T-helper 2 cell treated with Interferon-gamma antibody and Interleukin-4, amounts not matched to agents 5 μg/mL and 100 μg/mL, for 36 hours (primary cell): Measurements from ENCODE around the gene MAPRE3.

Experiments used
- DNase-seq: peaks from one replicate; pipeline ENCODE4 v3.0.0; 2021; ENCODE audit warnings: low spot score
- H3K27ac Mint-ChIP-seq: one replicate; pipeline ENCODE4 v1.8.0; 2021; ENCODE audit warnings: mild to moderate bottlenecking, mixed read lengths
- H3K27me3 Mint-ChIP-seq: one replicate; pipeline ENCODE4 v1.8.0; 2021; ENCODE audit warnings: low read depth, mixed read lengths
- H3K36me3 Mint-ChIP-seq: one replicate; pipeline ENCODE4 v1.8.0; 2021; ENCODE audit warnings: low read depth, mixed read lengths
- H3K4me1 Mint-ChIP-seq: one replicate; pipeline ENCODE4 v1.8.0; 2021; ENCODE audit warnings: low read depth, mixed read lengths
- H3K4me3 Mint-ChIP-seq: one replicate; pipeline ENCODE4 v1.8.0; 2022; ENCODE audit warnings: mild to moderate bottlenecking, moderate library complexity, mixed read lengths
- H3K9me3 Mint-ChIP-seq: one replicate; pipeline ENCODE4 v1.8.0; 2021; ENCODE audit warnings: mixed read lengths

Gene MAPRE3

DNA sequence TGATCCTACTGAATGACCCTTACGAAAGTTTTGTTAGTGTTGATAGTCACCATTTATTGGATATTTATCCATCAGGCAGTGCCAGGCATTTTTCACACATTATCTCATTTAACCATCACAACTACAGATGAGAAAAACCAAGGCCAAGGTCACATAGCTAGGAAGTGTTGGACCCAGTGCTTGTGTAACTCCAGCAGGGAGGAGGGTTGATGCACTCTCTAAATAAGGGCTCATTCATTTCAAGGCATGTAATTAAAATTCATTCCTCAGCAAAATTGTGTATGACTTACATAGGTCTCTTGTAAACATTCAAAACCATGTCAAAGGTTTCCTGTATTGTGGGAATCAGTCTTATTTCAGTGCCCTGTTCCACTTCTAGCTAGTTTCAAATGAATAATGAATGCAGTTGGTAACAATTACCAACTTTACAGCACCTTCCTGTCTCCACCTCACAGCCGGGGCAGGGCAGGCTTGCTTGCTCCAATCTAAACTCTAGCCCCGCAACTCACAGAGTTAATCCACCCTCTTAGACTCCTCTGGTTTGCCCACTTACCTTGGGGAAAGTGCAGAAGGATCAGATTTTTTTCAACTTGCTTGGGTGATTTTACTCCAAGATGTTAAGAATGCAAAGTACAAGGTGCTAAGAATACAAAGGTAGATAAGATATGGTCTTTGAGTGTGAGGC is 5.8 kb upstream of the MAPRE3 start:
- H3K4me3 Mint-ChIP-seq = no peak overlapping the region
- H3K27me3 Mint-ChIP-seq = peaks cover 24% of the 10 kb centered on the region
- H3K36me3 Mint-ChIP-seq = no peaks in the 10 kb centered on the region
- H3K9me3 Mint-ChIP-seq = no peaks in the 10 kb centered on the region
- peaks cover 6% of the 10 kb centered on the region for H3K4me1 Mint-ChIP-seq
- no peak overlapping the region for H3K27ac Mint-ChIP-seq
- no peak for DNase-seq

DNA sequence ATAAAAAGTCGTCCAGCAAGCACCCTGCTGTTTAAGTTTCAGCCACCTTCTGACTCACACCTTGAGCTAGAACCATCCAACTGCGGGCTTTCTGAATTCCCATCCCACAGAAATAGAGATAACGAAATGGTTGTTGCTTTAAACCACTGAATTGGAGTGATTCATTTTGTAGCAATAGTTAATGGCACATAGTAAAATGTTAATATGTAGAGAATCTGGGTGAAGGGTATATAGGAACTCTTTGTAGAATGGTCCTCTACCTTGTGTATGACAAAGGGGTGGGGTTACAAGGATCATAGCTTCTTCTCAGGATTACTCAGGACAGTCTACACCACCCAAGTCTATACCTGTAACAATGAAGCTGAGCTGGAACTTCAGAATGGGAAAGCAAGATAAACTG is 2.4 kb upstream of the MAPRE3 start:
- H3K27ac Mint-ChIP-seq = no peak overlapping the region
- no peaks in the 10 kb centered on the region for H3K9me3 Mint-ChIP-seq
- H3K27me3 Mint-ChIP-seq = peaks cover 41% of the 10 kb centered on the region

DNA sequence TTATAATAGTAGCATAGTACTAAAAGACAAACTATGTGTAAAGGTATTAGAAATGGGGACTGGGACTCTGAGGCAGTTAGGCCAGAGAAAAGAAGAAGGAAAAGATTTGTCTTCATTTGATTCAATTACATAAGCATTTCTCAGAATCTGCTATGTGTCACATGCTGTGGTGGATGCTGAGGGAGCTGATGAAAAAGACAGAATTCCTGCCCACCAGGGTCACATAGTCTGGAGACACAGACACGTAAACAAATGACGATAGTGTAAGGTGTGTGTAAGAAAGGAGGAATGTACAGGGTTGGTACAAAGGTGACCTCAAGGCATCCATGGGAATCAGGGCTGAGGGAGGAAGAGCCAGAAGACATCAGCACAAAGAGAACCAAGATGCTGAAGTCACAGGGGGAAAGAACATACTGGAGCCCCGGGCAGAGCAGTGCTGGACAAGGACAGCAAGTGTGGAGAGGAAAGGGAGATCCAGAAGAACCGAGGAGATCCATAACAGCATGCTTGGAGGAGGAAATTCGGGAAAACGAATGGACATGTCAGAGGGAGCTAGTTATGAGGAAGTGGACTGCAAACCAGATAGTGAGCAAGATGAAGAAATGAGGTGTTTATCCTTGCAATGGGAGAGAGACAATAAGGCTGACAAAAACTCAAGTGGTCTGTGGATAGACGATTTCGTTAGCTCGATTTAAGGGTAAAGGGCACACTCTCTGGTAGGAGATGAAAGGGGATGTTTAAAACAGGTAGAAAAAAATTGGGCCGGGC is 1.2 kb upstream of the MAPRE3 start:
- Mint-ChIP-seq H3K4me1 (peaks cover 14% of the 10 kb centered on the region), H3K9me3 (no peaks in the 10 kb centered on the region), H3K27ac (peak overlapping the region; percentile 51), H3K27me3 (peaks cover 44% of the 10 kb centered on the region), H3K36me3 (no peaks in the 10 kb centered on the region), H3K4me3 (peak overlapping the region; percentile 67)
- no peak for DNase-seq

More for the DNA sequence above, 2.4 kb upstream of the MAPRE3 start:
- no peaks in the 10 kb centered on the region for H3K36me3 Mint-ChIP-seq
- peaks cover 14% of the 10 kb centered on the region for H3K4me1 Mint-ChIP-seq
- H3K4me3 Mint-ChIP-seq = no peak overlapping the region
- no peak for DNase-seq

DNA sequence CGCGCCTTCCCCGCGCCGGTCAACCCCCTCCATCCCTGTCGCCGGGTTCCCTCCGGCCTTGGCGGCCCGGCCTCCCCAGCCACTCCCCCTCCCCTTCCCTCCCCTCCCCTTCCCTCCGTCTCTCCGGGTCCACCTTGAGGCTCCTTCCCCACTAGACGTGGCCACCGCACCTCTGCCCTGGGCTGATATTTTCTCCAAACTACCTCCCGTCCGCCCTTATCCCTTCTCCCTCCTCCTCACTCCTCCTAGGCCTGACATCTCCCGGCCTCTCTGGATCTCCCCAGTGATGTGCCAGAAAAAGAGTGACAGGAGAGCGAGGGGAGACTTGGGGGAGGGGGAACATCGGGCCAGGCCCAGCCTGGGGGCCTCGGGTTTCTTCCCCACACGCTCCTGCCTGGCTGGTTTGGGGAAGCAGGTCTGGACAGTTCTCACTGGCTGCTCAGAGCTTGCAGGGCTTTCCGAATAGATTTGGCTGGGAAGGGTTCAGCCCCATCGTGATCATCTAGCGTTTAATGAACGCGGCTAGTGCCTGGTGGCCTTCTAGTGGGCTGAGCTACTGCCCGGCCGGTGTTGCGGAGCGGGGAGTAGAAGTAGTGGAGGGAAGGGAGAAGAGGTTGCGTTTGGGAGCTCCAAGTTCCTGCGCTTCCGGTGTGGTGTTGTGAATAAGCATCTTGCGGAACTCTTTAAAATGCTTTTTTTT is 641 bp downstream of the MAPRE3 start:
- H3K4me1 Mint-ChIP-seq = peaks cover 14% of the 10 kb centered on the region
- H3K27me3 Mint-ChIP-seq = peaks cover 47% of the 10 kb centered on the region
- H3K27ac Mint-ChIP-seq = no peak overlapping the region
- no peaks in the 10 kb centered on the region for H3K9me3 Mint-ChIP-seq
- H3K4me3 Mint-ChIP-seq = peak overlapping the region; percentile 84
- no peak for DNase-seq
- no peaks in the 10 kb centered on the region for H3K36me3 Mint-ChIP-seq

DNA sequence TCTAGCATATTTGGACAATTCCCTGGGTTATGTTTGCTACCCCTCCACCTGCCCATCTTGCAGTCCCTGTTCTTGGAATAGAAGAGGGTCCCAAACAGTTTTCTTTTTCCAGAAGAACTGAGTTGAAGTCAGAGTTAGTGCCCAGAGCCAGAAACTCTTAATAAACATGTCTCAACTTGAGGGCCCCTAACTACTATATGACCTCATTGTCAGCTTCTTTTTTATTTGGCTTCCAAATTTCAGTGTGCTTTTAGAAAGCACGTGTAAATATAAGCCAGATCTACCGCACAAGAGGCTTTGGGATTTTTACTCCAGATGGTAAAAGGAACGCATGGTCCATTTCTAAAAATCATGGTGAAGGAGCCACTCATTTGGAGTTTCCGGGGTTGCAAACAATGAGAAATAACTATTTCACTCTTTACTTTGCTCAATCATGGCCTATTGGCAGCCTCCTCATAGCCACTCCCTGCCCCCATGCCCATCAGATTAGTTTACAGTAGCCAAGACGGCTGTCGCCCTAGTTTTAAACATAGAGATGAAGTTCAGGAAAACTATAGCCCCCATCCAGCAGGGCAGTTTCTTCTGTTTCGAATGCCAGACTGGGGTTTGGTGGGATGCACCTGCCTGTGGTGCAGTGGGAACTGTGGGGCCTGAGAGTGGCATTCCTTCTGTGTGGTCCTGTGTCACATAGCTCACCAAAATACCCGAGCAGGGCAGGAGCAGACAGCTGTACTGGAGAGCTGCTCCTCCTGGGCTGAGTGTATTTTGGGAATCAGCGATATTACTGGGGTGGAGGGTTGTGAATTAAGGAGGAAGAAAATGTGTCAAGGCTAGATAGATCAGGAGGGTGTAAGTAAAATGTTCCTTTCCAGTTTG is 1.7 kb downstream of the MAPRE3 start:
- Mint-ChIP-seq H3K9me3 (no peaks in the 10 kb centered on the region), H3K4me3 (peak overlapping the region; percentile 84), H3K36me3 (no peaks in the 10 kb centered on the region), H3K27ac (no peak overlapping the region), H3K27me3 (peaks cover 44% of the 10 kb centered on the region), H3K4me1 (peaks cover 14% of the 10 kb centered on the region)
- DNase-seq = no peak

DNA sequence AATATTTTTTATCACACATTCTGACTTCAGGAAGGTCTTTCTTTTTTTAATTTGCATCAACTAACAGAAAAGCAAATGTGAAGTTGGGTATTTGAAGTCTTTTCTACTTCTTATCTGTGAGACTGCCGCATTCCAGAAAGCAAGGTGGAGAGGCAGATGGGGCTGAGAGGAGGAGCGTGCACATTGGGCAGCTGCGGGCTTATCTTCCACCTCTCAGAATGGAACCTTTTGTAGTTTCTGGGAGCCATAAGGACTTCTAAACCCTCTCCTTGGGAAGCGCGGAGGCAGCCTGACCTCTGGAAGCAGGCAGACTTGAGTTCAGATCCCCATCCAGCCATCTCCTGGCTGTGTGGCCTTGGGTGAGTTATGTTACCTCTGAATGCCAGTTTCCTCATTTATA is 3.9 kb downstream of the MAPRE3 start:
- Mint-ChIP-seq H3K36me3 (no peaks in the 10 kb centered on the region), H3K4me3 (no peak overlapping the region), H3K9me3 (no peaks in the 10 kb centered on the region), H3K27ac (no peak overlapping the region), H3K27me3 (peaks cover 37% of the 10 kb centered on the region), H3K4me1 (peaks cover 10% of the 10 kb centered on the region)
- DNase-seq = no peak

DNA sequence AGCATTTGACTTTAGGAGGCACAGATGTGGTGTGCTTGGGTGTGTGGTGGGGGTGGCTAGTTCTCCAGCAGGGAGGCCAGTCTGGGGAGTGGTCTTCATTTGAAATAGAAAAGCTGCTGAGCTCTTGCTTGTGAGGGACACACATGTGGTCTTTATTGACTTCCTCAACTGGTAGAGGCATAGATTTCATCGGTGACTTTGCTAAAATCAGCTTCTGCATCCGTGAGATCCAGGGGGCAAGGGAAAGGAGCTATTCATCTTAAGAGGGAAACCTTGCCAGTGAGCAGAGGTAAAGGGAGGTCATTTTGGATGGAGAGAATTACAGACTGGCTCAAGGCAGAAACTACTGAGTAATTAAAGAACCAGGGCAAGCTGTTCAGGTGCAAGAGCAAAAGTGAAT is 4.7 kb downstream of the MAPRE3 start:
- no peaks in the 10 kb centered on the region for H3K9me3 Mint-ChIP-seq
- H3K4me3 Mint-ChIP-seq = no peak overlapping the region
- no peak for DNase-seq
- peaks cover 8% of the 10 kb centered on the region for H3K4me1 Mint-ChIP-seq
- no peaks in the 10 kb centered on the region for H3K36me3 Mint-ChIP-seq
- H3K27me3 Mint-ChIP-seq = peaks cover 37% of the 10 kb centered on the region
- no peak overlapping the region for H3K27ac Mint-ChIP-seq

DNA sequence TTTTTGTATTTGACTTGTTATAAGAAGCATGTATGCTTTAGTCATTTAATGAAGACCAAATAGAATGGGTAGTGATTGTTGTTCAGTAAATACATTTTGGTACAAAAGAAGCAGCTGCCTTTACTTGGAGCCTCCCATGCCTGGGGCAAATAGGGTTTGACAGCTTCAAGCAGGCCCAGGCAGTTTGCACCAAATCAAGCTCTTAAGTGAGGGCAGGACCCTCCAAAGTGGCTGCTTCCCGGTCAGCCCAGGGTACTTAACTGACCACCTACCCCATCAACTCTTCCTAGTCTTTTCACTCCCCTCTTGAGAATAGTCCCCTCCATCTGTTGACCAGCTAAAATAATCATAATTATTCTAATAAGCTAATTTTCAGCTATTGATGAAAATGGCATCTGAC is 5.2 kb downstream of the MAPRE3 start:
- H3K27ac Mint-ChIP-seq = no peak overlapping the region
- peaks cover 8% of the 10 kb centered on the region for H3K4me1 Mint-ChIP-seq
- no peak overlapping the region for H3K4me3 Mint-ChIP-seq
- DNase-seq = no peak
- peaks cover 36% of the 10 kb centered on the region for H3K27me3 Mint-ChIP-seq
- no peaks in the 10 kb centered on the region for H3K9me3 Mint-ChIP-seq
- H3K36me3 Mint-ChIP-seq = no peaks in the 10 kb centered on the region

DNA sequence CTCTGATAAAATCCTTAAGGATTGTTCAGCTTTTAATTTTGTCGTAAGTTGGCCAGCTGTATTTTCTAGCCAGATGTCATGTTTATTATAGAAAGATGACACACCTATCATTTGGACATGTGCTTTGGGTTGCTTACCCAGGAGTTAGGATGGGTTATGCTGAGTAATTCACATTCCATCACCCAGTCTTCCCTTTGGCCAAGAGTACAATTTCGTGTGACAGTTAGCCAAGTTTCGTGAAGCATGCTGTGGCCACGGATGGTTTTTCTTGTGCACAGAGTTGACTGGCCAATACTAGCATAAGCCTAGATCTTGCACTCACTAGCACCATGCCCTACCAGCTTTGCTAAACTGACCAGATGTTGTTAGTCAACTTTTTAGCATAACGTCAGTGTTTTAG is 5.8 kb downstream of the MAPRE3 start:
- Mint-ChIP-seq H3K27me3 (peaks cover 32% of the 10 kb centered on the region), H3K36me3 (no peaks in the 10 kb centered on the region), H3K27ac (no peak overlapping the region), H3K4me1 (peaks cover 4% of the 10 kb centered on the region), H3K9me3 (no peaks in the 10 kb centered on the region), H3K4me3 (no peak overlapping the region)
- no peak for DNase-seq

DNA sequence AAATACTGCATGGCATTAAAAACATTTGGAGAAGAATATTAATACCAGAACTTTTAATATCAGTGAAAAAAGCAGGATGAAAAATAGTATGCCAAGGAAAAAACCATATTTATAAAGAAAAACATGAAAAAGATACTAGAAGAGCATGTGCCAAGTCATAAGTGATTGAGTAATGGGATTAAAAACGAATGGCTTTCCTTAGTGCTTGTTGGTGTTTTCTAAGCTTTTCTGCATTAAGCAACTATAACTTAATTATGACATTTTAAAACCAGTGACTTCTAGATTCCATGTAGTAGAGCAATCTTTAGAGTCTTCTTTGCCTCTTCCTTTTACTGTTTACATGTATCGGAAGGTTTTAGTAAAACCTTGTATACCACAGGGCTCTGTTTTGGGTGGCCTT is 6.6 kb downstream of the MAPRE3 start:
- Mint-ChIP-seq H3K27me3 (peaks cover 24% of the 10 kb centered on the region), H3K4me1 (no peaks in the 10 kb centered on the region), H3K4me3 (no peak overlapping the region), H3K36me3 (no peaks in the 10 kb centered on the region), H3K27ac (no peak overlapping the region), H3K9me3 (no peaks in the 10 kb centered on the region)
- DNase-seq = no peak

DNA sequence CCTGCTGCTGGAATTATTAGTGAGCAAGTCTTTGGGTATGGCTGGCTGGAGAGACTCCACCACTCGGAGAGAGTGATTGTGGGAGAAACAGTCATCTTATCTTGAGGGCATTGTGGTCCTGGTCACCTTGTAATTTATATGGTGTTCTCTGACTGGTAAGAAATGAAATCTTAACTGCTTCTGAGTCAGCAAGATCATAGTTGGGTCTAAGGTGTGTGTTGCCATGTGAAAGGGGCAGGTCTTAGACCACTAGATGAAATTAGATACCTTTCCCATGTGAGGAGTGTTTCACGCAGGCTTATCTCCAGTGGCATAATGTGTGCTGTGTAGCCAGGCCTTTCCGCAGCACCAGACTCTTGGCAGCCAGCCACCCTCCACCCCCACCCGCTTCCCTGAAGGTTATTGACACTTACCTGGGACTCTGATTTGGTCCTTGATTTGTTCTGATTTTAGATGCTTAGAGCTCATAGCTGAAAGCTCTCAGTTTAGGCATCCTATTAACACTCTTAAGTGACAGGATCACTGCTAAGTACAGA is 7.7 kb downstream of the MAPRE3 start:
- DNase-seq = no peak
- Mint-ChIP-seq H3K36me3 (no peaks in the 10 kb centered on the region), H3K4me1 (no peaks in the 10 kb centered on the region), H3K9me3 (no peaks in the 10 kb centered on the region), H3K4me3 (no peak overlapping the region), H3K27me3 (peaks cover 13% of the 10 kb centered on the region), H3K27ac (no peak overlapping the region)

DNA sequence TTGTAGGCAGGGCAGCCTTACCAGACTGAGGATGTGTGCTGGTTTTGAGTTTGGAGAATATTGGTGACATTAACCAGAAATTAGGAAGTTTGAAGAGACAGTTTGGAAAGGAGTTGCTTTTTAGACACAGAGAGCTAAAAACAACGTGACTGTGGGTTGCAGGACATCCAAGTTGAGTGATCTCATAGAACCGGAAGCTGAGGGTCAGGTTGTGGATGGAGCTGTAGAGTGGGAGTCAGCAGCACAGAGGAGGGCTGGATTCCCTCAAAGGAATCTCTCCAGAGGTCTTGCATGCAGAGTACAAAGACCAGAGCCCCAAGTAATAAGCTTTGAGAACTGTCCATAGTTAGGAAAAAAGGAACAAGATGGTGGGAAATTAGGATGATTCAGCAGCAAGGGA is 9.3 kb downstream of the MAPRE3 start:
- no peaks in the 10 kb centered on the region for H3K9me3 Mint-ChIP-seq
- H3K27me3 Mint-ChIP-seq = peaks cover 12% of the 10 kb centered on the region
- H3K27ac Mint-ChIP-seq = no peak overlapping the region
- no peaks in the 10 kb centered on the region for H3K36me3 Mint-ChIP-seq
- no peaks in the 10 kb centered on the region for H3K4me1 Mint-ChIP-seq
- DNase-seq = no peak
- no peak overlapping the region for H3K4me3 Mint-ChIP-seq

DNA sequence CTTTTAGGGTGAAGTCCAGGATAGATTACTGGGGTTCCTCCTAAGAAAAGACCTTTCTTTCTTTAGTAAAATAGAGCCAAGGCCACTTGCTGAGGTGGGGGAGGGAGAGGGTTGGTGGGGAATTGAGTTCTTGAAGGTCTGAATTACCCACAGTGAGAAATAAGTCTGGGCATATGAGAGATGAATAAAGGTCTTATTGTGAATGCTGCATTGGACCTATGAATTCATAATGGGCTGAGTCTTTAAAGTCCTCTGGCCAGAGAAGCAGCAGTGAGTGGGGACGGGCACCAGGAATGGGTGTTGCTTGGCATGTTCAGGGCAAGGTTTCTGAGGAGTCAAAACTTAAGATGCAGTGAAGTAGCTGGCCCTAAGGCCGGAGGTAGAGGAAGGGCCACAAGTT is 10.5 kb downstream of the MAPRE3 start:
- Mint-ChIP-seq H3K4me1 (no peaks in the 10 kb centered on the region), H3K4me3 (no peak overlapping the region), H3K36me3 (no peaks in the 10 kb centered on the region), H3K27me3 (peaks cover 9% of the 10 kb centered on the region), H3K9me3 (no peaks in the 10 kb centered on the region), H3K27ac (no peak overlapping the region)
- no peak for DNase-seq
